CD4-positive, alpha-beta memory T cell (primary cell): ENCODE results near the gene ALKBH4. TPM values are rescaled to one million over a fixed set of nuclear protein-coding genes. Genes with fewer than 3 reads are reported as not detected.
"Not testable (repeated sequence)": the region's sequence is repeated elsewhere in the genome, so short reads cannot be mapped to it uniquely, and the experiment has no call there.

Experiments used
- CTCF ChIA-PET: fragments of 350-600 bp; sonication (Branson Sonifier 250); formaldehyde crosslinking; loops from one replicate; lab custom pipeline; 2021; ENCODE audit warnings: inconsistent platforms; ENCODE audit not compliant: partially characterized antibody; lab: Charles Lee
- POLR2A ChIA-PET: fragments of 350-600 bp; sonication (Branson Sonifier 250); formaldehyde crosslinking; loops from one replicate; lab custom pipeline; 2021; ENCODE audit not compliant: partially characterized antibody; lab: Charles Lee
- DNase-seq, 5 donors: peaks; one replicate each; pipeline versions ENCODE4 v3.0.0 to v3.0.0-alpha.2; 2020 to 2022; ENCODE audit warnings: mixed read lengths in 1 of 5
- H3K27ac ChIP-seq: one replicate; pipeline ENCODE4 v1.7.0; 2013; ENCODE audit warnings: low read depth, low read length
- H3K27me3 ChIP-seq: 2 replicates; pipeline ENCODE4 v1.7.0; 2013; ENCODE audit warnings: mild to moderate bottlenecking, low read length, moderate library complexity; ENCODE audit not compliant: insufficient read depth
- H3K36me3 ChIP-seq: 2 replicates; pipeline ENCODE4 v1.7.0; 2013; ENCODE audit warnings: mild to moderate bottlenecking, low read length, moderate library complexity; ENCODE audit not compliant: insufficient read depth
- H3K4me1 ChIP-seq: 2 replicates; pipeline ENCODE4 v1.7.0; 2013; ENCODE audit warnings: mild to moderate bottlenecking, low read length, moderate library complexity; ENCODE audit not compliant: insufficient read depth
- H3K4me3 ChIP-seq, 2 donors: one replicate each; pipeline ENCODE4 v1.7.0; 2013; ENCODE audit warnings: low read length in 2 of 2, mild to moderate bottlenecking in 1 of 2
- H3K9me3 ChIP-seq, 2 donors: one replicate each; pipeline ENCODE4 v1.7.0; 2013; ENCODE audit warnings: low read length in 2 of 2, control low read depth in 1 of 2; ENCODE audit not compliant: control insufficient read depth in 1 of 2
- H3K27ac Mint-ChIP-seq, 7 donors: one replicate each; pipeline ENCODE4 v1.8.0; 2020 to 2021; ENCODE audit warnings: mixed read lengths in 7 of 7, mild to moderate bottlenecking in 6 of 7, inconsistent platforms in 3 of 7, moderate library complexity in 3 of 7
- H3K27me3 Mint-ChIP-seq, 2 donors: one replicate each; pipeline ENCODE4 v1.8.0; 2020 to 2021; ENCODE audit warnings: mixed read lengths in 2 of 2
- H3K36me3 Mint-ChIP-seq, 2 donors: one replicate each; pipeline ENCODE4 v1.8.0; 2020 to 2021; ENCODE audit warnings: mixed read lengths in 2 of 2, inconsistent platforms in 1 of 2, mild to moderate bottlenecking in 1 of 2
- H3K4me1 Mint-ChIP-seq, 4 donors: one replicate each; pipeline ENCODE4 v1.8.0; 2020 to 2021; ENCODE audit warnings: mixed read lengths in 4 of 4, mild to moderate bottlenecking in 1 of 4
- H3K4me3 Mint-ChIP-seq, 8 donors: one replicate each; pipeline ENCODE4 v1.8.0; 2020 to 2021; ENCODE audit warnings: mixed read lengths in 8 of 8, mild to moderate bottlenecking in 7 of 8, moderate library complexity in 6 of 8, inconsistent platforms in 3 of 8
- H3K9me3 Mint-ChIP-seq, 8 donors: one replicate each; pipeline ENCODE4 v1.8.0; 2020 to 2021; ENCODE audit warnings: mixed read lengths in 8 of 8, mild to moderate bottlenecking in 5 of 8, inconsistent platforms in 3 of 8, moderate library complexity in 1 of 8
- intact Hi-C: fragments of 100-400 bp; cut with micrococcal nuclease; formaldehyde crosslinking; loops from one replicate; pipeline ENCODE4 v1.15.1; 2023
- polyA plus RNA-seq, 2 donors: library from polyadenylated mRNA; unstranded; fragments of 300-500 nt; fragmentation: Illumina TruSeq; gene quantifications; one replicate each; pipeline ENCODE4 v1.2.3, GENCODE V29; 2021
- total RNA-seq, 2 experiments: library from RNA; stranded (reverse); gene quantifications; one replicate each; pipeline ENCODE4 v1.2.3, GENCODE V29; 2021

Gene ALKBH4
- total and polyA plus RNA-seq, 4 experiments from 2014 or later: 11.8 to 16.6 (median 13.8) TPM

DNA sequence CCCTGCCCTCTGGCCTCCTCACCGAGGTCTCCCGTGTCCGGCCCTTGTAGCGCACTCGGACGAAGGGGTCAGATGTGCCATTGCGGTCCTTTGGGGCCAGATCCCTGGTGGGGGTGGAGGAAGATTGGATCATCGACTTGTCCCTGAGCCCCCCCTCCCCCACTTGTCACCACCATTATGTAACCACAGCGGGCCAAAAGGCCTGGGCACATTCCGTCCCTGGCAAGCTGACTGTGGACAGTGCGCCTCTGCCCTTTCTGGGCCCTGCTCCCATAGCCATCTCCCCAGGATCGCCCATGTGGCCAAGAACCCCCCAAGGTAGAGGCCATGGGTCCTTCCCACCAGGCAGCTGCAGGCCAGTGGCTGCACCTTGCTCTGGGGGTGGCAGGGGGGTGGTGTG lies 38.5 kb upstream of the ALKBH4 start:
- intact Hi-C loops, H3K27ac Mint-ChIP-seq, H3K36me3 Mint-ChIP-seq, H3K4me3 Mint-ChIP-seq, H3K27me3 Mint-ChIP-seq, H3K9me3 ChIP-seq, CTCF ChIA-PET, H3K27ac ChIP-seq, H3K4me1 Mint-ChIP-seq, H3K36me3 ChIP-seq, DNase-seq, H3K4me3 ChIP-seq, H3K27me3 ChIP-seq, H3K9me3 Mint-ChIP-seq, POLR2A ChIA-PET, H3K4me1 ChIP-seq: not testable (repeated sequence)

DNA sequence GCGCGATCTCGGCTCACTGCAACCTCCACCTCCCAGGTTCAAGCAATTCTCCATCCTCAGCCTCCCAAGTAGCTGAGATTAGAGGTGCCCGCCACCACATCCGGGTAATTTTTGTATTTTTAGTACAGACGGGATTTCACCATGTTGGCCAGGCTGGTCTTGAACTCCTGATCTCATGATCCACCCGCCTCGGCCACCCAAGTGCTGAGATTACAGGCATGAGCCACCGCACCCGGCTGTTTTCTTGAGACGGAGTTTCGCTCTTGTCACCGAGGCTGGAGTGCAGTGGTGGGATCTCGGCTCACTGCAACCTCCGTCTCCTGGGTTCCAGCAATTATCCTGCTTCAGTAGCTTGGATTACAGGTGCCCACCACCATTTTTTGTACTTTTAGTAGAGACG lies 33.7 kb upstream of the ALKBH4 start:
- H3K27me3 Mint-ChIP-seq, POLR2A ChIA-PET, H3K4me3 Mint-ChIP-seq, H3K27me3 ChIP-seq, H3K36me3 Mint-ChIP-seq, H3K27ac ChIP-seq, H3K27ac Mint-ChIP-seq, intact Hi-C loops, H3K4me3 ChIP-seq, H3K9me3 Mint-ChIP-seq, H3K4me1 ChIP-seq, H3K9me3 ChIP-seq, H3K36me3 ChIP-seq, H3K4me1 Mint-ChIP-seq, CTCF ChIA-PET, DNase-seq: not testable (repeated sequence)

DNA sequence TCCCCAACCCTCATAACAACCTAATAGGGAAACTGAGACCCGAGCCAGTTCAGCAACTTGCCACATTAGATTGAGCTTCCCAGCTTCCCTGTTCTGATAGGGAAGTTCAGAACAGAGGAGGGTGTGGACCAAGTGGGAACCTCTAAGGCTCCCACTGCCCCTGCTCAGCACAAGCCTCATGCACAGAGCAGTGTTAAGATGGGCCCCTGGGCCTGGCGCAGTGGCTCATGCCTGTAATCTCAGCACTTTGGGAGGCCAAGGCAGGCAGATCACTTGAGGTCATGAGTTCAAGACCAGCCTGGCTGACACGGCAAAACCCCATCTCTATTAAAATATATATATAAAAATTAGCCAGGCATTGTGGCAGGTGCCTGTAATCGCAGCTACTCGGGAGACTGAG lies 32.6 kb upstream of the ALKBH4 start:
- intact Hi-C loops, H3K27ac ChIP-seq, H3K36me3 ChIP-seq, CTCF ChIA-PET, H3K4me3 Mint-ChIP-seq, H3K9me3 ChIP-seq, H3K27ac Mint-ChIP-seq, POLR2A ChIA-PET, H3K36me3 Mint-ChIP-seq, H3K27me3 ChIP-seq, H3K4me1 ChIP-seq, H3K4me3 ChIP-seq, H3K4me1 Mint-ChIP-seq, DNase-seq, H3K9me3 Mint-ChIP-seq, H3K27me3 Mint-ChIP-seq: not testable (repeated sequence)

DNA sequence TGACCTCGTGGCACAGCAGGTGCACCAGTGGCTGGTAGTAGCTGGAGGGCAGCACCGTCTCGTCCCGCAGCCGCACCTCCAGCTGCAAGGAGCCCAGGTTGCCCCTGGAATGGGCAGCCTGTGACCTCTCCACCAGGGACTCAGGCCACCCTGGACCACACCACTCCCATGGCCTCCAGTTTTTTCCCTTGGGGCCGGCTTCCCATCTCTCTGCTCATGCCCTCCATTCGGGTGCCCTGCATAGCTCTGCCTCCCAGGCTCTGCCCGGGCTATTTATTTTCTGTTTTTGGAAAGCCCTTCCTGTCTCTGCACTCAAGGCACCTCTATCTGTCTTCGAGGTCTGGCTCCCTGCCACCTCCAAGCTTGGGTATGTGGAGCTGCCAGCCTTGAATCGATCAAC lies 32.2 kb upstream of the ALKBH4 start:
- H3K27me3 Mint-ChIP-seq, H3K36me3 Mint-ChIP-seq, H3K9me3 Mint-ChIP-seq, H3K27me3 ChIP-seq, H3K27ac Mint-ChIP-seq, H3K36me3 ChIP-seq, DNase-seq, H3K27ac ChIP-seq, intact Hi-C loops, CTCF ChIA-PET, POLR2A ChIA-PET, H3K4me1 Mint-ChIP-seq, H3K4me1 ChIP-seq, H3K4me3 ChIP-seq, H3K4me3 Mint-ChIP-seq, H3K9me3 ChIP-seq: not testable (repeated sequence)

DNA sequence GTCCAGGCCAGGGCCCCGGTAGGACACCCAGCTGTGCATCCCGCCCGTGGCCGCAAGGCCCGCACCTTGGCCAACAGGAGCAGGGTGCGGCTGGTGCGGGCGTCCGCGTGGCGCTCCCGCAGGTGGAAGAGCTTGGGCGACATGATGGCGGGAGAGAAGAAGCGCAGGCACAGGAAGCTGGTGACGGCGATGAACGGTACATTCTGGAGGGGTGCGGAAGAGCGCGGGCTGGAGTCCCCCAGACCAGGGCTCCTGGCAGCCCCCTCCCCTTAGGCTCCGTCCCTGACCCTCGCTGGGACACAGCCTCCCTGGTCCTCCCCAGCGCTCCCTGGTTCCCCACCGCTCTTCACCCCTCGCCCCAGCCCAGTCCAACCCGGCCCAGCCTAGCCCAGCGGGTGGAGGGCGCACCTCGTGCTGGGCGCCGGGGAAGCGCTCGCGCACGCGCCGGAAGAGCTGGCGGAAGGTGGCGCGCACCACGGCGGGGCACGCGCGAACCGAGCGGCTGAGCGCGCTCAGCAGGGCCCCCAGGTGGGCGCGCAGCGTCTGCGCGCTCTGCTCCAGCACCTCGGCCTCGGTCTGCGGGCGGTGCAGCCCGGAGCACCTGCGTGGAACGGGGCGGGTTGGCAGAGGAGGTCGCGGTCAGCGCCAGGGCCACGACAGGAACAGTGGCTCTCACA lies 29.9 kb upstream of the ALKBH4 start:
- H3K36me3 Mint-ChIP-seq, H3K27ac ChIP-seq, H3K9me3 ChIP-seq, H3K4me1 Mint-ChIP-seq, intact Hi-C loops, H3K9me3 Mint-ChIP-seq, DNase-seq, CTCF ChIA-PET, H3K4me1 ChIP-seq, H3K27me3 Mint-ChIP-seq, H3K4me3 ChIP-seq, H3K36me3 ChIP-seq, H3K27me3 ChIP-seq, POLR2A ChIA-PET, H3K4me3 Mint-ChIP-seq, H3K27ac Mint-ChIP-seq: not testable (repeated sequence)

DNA sequence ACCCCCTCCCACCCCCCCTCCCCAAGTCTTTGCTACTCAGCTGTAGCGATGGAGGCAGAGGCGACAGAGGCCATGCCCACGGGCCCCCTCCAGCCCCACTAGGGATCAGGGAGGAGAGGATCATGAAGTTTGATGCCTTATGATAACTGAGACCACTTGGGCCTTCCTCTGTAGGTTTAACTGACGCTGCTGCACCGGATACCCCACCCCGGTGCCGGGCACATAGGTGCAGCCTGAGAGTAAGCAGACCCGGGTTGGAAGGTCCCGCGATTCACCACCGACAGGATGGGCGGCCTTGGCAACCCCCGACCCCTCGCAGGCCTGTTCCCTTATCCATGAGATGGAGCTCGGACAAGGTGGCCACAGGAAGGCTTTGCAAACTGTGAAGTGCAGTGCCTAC lies 29.4 kb upstream of the ALKBH4 start:
- CTCF ChIA-PET, H3K9me3 ChIP-seq, H3K27me3 Mint-ChIP-seq, H3K4me1 Mint-ChIP-seq, H3K27ac ChIP-seq, H3K4me3 ChIP-seq, POLR2A ChIA-PET, H3K4me1 ChIP-seq, H3K36me3 ChIP-seq, H3K36me3 Mint-ChIP-seq, intact Hi-C loops, H3K27me3 ChIP-seq, H3K27ac Mint-ChIP-seq, H3K4me3 Mint-ChIP-seq, H3K9me3 Mint-ChIP-seq: not testable (repeated sequence)
- peak; percentile 22 to 46 (median 35) for DNase-seq

DNA sequence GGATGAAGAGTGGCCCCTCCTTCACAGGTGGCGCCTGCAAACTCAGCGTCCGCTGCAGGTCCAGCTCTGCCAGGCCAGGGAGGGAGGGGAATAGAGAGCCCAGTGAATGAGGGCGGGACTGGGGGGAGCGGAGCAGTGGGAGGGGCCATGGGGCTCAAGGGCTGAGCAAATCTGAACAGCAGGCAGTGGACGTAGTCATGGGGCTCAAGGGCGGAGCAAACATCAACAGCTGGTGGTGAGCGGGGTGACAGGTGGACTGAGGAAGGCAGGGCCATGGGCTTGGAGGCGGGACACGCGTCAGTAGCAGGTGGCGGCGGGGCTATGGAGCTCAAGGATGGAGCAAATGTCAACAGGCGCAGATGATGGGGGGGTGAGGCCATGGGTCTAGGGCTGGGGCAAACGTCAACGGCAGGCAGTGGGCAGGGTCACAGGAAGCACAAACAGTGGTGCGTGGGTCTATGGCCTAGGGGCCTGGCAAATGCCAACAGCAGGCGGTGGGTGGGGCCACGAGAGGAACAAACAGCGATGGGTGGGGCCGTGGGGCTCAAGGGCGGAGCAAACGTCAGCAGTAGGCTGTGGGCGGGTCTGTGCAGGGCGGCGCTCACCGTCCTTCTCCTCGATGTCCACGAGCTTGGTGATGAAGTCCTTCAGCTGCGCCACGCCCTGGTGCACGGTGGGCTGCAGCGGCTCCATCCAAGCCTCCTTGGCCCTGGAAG lies 28.7 kb upstream of the ALKBH4 start:
- H3K9me3 ChIP-seq, H3K27ac ChIP-seq, H3K4me3 ChIP-seq, H3K36me3 Mint-ChIP-seq, POLR2A ChIA-PET, intact Hi-C loops, H3K27me3 Mint-ChIP-seq, H3K27ac Mint-ChIP-seq, H3K4me1 ChIP-seq, H3K9me3 Mint-ChIP-seq, CTCF ChIA-PET, H3K27me3 ChIP-seq, H3K4me1 Mint-ChIP-seq, H3K36me3 ChIP-seq: not testable (repeated sequence)
- H3K4me3 Mint-ChIP-seq: peak overlapping the region in 2 of 8 donors; percentile 26 to 69
- peak in 2 of 5 donors; percentile 38 to 53 for DNase-seq
